ENCODE results near the gene IP6K1. TPM values are rescaled to one million over a fixed set of nuclear protein-coding genes. Genes with fewer than 3 reads are reported as not detected.

IP6K1 gene
- total RNA-seq, 2 donors from 2014 or later, result 54.1 to 56.4 TPM

DNA sequence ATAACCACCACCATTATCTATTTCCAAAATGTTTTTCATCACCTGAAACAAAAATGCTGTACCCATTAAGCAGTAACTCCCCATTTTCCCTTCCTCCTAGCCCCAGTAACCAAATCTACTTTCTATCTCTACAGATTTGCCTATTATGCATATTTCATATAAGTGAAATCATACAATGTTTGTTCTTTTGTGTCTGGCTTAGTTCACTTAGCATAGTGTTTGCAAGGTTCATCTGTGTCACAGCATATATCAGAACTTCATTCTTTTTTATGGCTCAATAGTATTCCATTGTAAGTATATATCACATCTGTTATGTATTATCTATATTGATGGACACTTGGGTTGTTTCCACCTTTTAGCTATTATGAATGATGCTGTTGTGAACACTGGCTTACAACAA is 45.9 kb downstream of the IP6K1 start:
- no peak overlapping the region for H3K4me3 Mint-ChIP-seq
- H3K27ac Mint-ChIP-seq, result peak overlapping the region; percentile 78
- no peaks in the 10 kb centered on the region for H3K27me3 Mint-ChIP-seq
- H3K36me3 Mint-ChIP-seq (ENCODE audit: low read depth), result peaks cover 11% of the 10 kb centered on the region
- peaks cover 11% of the 10 kb centered on the region for H3K4me1 Mint-ChIP-seq
- ATAC-seq, result no peak
- DNase-seq, result no peak
- no peaks in the 10 kb centered on the region for H3K9me3 ChIP-seq (ENCODE audit: control insufficient read depth, low read length, poor library complexity, severe bottlenecking)

- no peaks in the 10 kb centered on the region for H3K27me3 Mint-ChIP-seq
- DNase-seq (no peak), ATAC-seq (no peak)
- no peak overlapping the region for H3K4me3 Mint-ChIP-seq
- peaks cover 6% of the 10 kb centered on the region for H3K4me1 Mint-ChIP-seq
- no peaks in the 10 kb centered on the region for H3K9me3 ChIP-seq (ENCODE audit: control insufficient read depth, low read length, poor library complexity, severe bottlenecking)
- peaks cover 12% of the 10 kb centered on the region for H3K36me3 Mint-ChIP-seq (ENCODE audit: low read depth)
- H3K27ac Mint-ChIP-seq, result no peak overlapping the region
Measured at GRCh38 chr3:49738067-49738713, 48.2 kb downstream of the IP6K1 start.

DNA sequence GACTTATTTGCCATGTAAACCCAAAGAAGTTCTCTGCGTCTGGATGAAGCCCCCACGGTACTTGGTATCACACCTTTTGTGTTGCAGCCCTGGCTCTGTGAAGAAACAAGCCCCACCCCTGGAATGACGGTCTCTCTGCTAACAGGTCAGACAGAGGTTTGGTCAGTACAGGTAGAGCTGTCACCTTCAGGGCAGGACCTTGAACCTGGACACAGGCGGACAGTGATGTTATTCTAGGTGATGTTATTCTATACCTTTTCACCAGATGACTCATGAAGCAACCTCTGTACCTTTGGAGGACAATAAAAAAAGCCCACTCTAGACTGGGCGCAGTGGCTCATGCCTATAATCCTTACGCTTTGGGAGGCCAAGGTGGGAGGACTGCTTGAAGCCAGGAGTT is 51.6 kb downstream of the IP6K1 start:
- Mint-ChIP-seq H3K4me1 (peaks cover 3% of the 10 kb centered on the region), H3K4me3 (no peak overlapping the region), H3K27me3 (no peaks in the 10 kb centered on the region), H3K27ac (no peak overlapping the region), H3K36me3 (ENCODE audit: low read depth) (peaks cover 12% of the 10 kb centered on the region)
- no peaks in the 10 kb centered on the region for H3K9me3 ChIP-seq (ENCODE audit: control insufficient read depth, low read length, poor library complexity, severe bottlenecking)
- ATAC-seq (no peak), DNase-seq (no peak)

DNA sequence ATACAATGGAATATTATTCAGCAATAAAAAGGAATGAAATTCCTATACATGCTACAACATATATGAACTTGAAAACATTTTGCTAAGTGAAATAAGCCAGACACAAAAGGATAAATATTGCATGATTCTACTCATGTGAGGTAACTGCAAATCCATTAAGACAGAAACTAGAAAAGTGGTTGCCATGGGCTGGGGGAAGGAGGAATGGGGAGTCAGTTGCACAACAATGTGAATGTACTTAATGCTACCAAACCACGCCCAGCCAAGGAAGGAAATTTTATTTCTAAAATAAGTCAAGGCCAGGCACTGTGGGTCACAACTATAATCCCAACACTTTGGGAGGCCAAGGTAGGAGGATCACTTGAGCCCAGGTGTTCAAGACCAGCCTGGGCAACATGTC is 52.8 kb downstream of the IP6K1 start:
- peaks cover 3% of the 10 kb centered on the region for H3K4me1 Mint-ChIP-seq
- H3K4me3 Mint-ChIP-seq, result no peak overlapping the region
- DNase-seq (no peak), ATAC-seq (no peak)
- H3K27ac Mint-ChIP-seq, result no peak overlapping the region
- H3K9me3 ChIP-seq (ENCODE audit: control insufficient read depth, low read length, poor library complexity, severe bottlenecking), result no peaks in the 10 kb centered on the region
- peaks cover 8% of the 10 kb centered on the region for H3K36me3 Mint-ChIP-seq (ENCODE audit: low read depth)
- no peaks in the 10 kb centered on the region for H3K27me3 Mint-ChIP-seq

- ATAC-seq (no peak), DNase-seq (no peak)
- H3K27ac Mint-ChIP-seq, result no peak overlapping the region
- H3K27me3 Mint-ChIP-seq, result no peaks in the 10 kb centered on the region
- peaks cover 6% of the 10 kb centered on the region for H3K36me3 Mint-ChIP-seq (ENCODE audit: low read depth)
- H3K9me3 ChIP-seq (ENCODE audit: control insufficient read depth, low read length, poor library complexity, severe bottlenecking), result no peaks in the 10 kb centered on the region
- H3K4me1 Mint-ChIP-seq, result peaks cover 3% of the 10 kb centered on the region
- no peak overlapping the region for H3K4me3 Mint-ChIP-seq
Measured at GRCh38 chr3:49732597-49732996, 53.7 kb downstream of the IP6K1 start.

GRCh38 chr3:49729966-49730609 is 56.3 kb downstream of the IP6K1 start:
- Mint-ChIP-seq H3K4me1 (no peaks in the 10 kb centered on the region), H3K27me3 (no peaks in the 10 kb centered on the region), H3K4me3 (no peak overlapping the region), H3K27ac (no peak overlapping the region), H3K36me3 (ENCODE audit: low read depth) (peaks cover 3% of the 10 kb centered on the region)
- no peaks in the 10 kb centered on the region for H3K9me3 ChIP-seq (ENCODE audit: control insufficient read depth, low read length, poor library complexity, severe bottlenecking)
- no peak for DNase-seq
- no peak for ATAC-seq

DNA sequence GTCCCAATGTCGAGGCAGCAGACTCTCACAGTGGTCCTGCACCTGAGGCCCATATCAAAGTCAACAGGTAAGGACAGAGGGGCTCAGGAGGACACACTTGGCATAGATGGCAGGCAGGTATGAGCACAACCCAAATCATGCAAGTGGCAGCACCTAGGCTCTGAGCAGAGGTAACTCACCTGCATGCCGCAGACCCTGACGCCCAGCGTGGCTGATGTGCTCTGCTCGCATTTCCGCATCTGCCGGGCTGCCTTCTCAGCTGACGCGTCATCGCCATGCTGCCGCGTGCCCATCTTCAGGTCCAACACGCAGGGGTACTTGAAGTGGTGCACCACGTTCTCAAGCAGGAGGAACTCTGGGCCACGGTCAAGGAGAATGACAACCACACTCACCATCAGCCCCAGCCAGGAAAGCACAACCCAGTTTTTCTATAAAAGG is 58.4 kb downstream of the IP6K1 start:
- Mint-ChIP-seq H3K4me3 (no peak overlapping the region), H3K36me3 (ENCODE audit: low read depth) (no peaks in the 10 kb centered on the region), H3K27me3 (no peaks in the 10 kb centered on the region), H3K27ac (peak overlapping the region; percentile 8), H3K4me1 (peaks cover 5% of the 10 kb centered on the region)
- no peak for DNase-seq
- no peak for ATAC-seq
- no peaks in the 10 kb centered on the region for H3K9me3 ChIP-seq (ENCODE audit: control insufficient read depth, low read length, poor library complexity, severe bottlenecking)

DNA sequence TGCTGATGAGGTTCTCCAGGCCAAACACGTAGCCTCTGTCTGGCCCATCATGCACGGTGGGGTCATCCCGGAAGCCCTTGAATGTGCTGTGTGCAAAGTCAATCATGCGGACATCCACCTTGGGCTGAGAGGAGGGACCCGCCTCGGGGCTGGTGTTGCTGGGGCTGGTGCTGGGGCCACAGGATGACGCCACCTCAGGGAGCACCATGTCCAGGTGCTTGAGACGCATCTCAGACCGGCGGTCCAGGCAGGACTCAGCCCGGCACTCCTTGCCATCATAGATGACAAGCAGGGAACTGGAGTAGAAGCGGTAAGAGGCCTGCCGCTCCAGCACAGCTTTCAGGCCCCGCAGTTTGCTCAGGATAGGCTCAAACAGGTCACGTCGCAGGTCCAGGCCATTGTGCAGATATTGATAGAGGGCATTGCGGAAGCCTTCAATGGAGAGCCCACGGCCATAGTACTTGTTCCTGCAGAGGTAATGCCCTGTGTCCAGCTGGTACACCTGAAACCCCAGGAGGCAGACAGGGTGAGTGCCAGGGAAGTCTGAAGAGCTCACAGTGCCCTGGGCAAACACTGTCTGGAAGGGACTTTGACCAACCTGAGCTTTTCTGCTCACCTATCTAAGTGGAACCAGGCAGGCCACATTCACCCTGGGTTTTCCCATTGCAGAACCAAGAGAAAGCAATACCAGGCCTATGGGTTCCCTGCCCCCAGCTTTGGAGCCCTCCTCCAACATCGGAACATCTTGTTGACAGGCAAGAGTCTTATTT is 59.0 kb downstream of the IP6K1 start:
- no peaks in the 10 kb centered on the region for H3K27me3 Mint-ChIP-seq
- H3K36me3 Mint-ChIP-seq (ENCODE audit: low read depth), result no peaks in the 10 kb centered on the region
- peak overlapping the region; percentile 24 for H3K27ac Mint-ChIP-seq
- peaks cover 8% of the 10 kb centered on the region for H3K4me1 Mint-ChIP-seq
- H3K9me3 ChIP-seq (ENCODE audit: control insufficient read depth, low read length, poor library complexity, severe bottlenecking), result no peaks in the 10 kb centered on the region
- no peak for DNase-seq
- ATAC-seq, result no peak
- no peak overlapping the region for H3K4me3 Mint-ChIP-seq

- no peak overlapping the region for H3K4me3 Mint-ChIP-seq
- no peaks in the 10 kb centered on the region for H3K36me3 Mint-ChIP-seq (ENCODE audit: low read depth)
- H3K27me3 Mint-ChIP-seq, result no peaks in the 10 kb centered on the region
- DNase-seq (no peak), ATAC-seq (no peak)
- H3K27ac Mint-ChIP-seq, result peak overlapping the region; percentile 97
- H3K9me3 ChIP-seq (ENCODE audit: control insufficient read depth, low read length, poor library complexity, severe bottlenecking), result no peaks in the 10 kb centered on the region
- H3K4me1 Mint-ChIP-seq, result peaks cover 11% of the 10 kb centered on the region
Measured at GRCh38 chr3:49725906-49726681, 60.2 kb downstream of the IP6K1 start.

- ATAC-seq, result peak; percentile 51
- Mint-ChIP-seq H3K27ac (peak overlapping the region; percentile 97), H3K36me3 (ENCODE audit: low read depth) (no peaks in the 10 kb centered on the region), H3K4me3 (peak overlapping the region; percentile 93), H3K27me3 (no peaks in the 10 kb centered on the region), H3K4me1 (peaks cover 22% of the 10 kb centered on the region)
- H3K9me3 ChIP-seq (ENCODE audit: control insufficient read depth, low read length, poor library complexity, severe bottlenecking), result no peaks in the 10 kb centered on the region
- DNase-seq, result peak; percentile 40 to 45 (median 41)
Measured at GRCh38 chr3:49724586-49724985, 61.8 kb downstream of the IP6K1 start.

DNA sequence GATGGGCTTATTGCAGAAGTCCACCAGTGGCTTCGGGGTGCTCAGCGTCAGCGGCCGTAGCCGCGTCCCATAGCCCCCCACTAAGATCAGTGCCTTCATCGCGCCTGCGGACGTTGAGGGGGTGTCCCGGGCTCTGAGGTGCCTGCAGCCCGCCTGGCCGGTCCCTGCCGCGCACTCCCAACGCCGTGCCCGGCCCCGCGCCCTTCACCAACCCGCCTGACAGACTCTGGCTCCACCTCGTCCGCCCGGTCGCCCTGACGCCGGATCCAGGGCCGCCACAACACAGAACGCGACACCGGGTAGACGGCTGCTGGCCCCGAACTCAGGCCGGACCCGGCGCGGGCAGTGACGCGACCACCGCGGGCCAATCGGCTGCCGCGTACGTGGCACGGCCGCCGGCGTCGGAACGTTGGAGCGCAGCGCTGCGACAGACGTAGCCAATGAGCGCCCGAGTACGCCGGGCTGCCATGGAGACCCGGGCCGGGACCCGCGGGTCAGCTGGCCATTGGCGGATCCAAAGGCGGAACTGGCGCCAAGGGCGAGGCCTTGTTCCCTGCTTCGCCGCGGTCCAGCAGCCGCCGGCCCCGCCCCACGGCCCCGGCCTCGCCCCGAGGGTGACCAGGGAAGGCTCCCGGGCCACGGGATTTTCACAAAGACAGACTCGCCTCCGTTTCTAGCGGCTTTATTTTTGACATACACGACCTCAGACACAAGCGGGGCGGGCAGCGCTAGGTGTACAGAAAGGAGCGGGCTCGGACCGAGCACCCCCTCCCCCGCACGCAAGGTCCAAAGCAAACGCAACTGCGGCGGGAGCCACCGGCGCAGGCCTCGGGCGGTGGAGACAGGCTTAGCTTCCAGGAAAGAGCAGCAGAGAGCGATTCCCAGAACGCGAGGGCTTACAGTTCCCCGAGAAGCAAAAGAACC is 62.5 kb downstream of the IP6K1 start, which contains the start of gene GMPPB:
Gene GMPPB, minus strand, starts transcription at position 324 of the 924 bp plus-strand sequence. Its CDS starts 225 bp downstream, at position 99.
- H3K27me3 Mint-ChIP-seq, result no peaks in the 10 kb centered on the region
- peak within 1 kb of the TSS; percentile 97 for H3K27ac Mint-ChIP-seq
- peaks cover 24% of the 10 kb centered on the region for H3K4me1 Mint-ChIP-seq
- peak; percentile 79 for ATAC-seq
- H3K9me3 ChIP-seq (ENCODE audit: control insufficient read depth, low read length, poor library complexity, severe bottlenecking), result no peaks in the 10 kb centered on the region
- peak; percentile 88 to 90 (median 89) for DNase-seq
- no peaks in the 10 kb centered on the region for H3K36me3 Mint-ChIP-seq (ENCODE audit: low read depth)
- H3K4me3 Mint-ChIP-seq, result peak within 1 kb of the TSS; percentile 93

GRCh38 chr3:49723296-49723627 is 63.1 kb downstream of the IP6K1 start:
- H3K4me3 Mint-ChIP-seq, result peak overlapping the region; percentile 93
- peaks cover 29% of the 10 kb centered on the region for H3K4me1 Mint-ChIP-seq
- no peaks in the 10 kb centered on the region for H3K36me3 Mint-ChIP-seq (ENCODE audit: low read depth)
- peak overlapping the region; percentile 97 for H3K27ac Mint-ChIP-seq
- DNase-seq, result peak; percentile 40 to 50 (median 47)
- no peaks in the 10 kb centered on the region for H3K9me3 ChIP-seq (ENCODE audit: control insufficient read depth, low read length, poor library complexity, severe bottlenecking)
- peak; percentile 20 for ATAC-seq
- no peaks in the 10 kb centered on the region for H3K27me3 Mint-ChIP-seq

All from T-helper 17 cell (primary cell).